Measurements from ENCODE around the gene SAFB. TPM values are rescaled to one million over a fixed set of nuclear protein-coding genes. Genes with fewer than 3 reads are reported as not detected.

Gene SAFB
- total RNA-seq, 1 experiment from 2014 or later: 68.7 TPM

DNA sequence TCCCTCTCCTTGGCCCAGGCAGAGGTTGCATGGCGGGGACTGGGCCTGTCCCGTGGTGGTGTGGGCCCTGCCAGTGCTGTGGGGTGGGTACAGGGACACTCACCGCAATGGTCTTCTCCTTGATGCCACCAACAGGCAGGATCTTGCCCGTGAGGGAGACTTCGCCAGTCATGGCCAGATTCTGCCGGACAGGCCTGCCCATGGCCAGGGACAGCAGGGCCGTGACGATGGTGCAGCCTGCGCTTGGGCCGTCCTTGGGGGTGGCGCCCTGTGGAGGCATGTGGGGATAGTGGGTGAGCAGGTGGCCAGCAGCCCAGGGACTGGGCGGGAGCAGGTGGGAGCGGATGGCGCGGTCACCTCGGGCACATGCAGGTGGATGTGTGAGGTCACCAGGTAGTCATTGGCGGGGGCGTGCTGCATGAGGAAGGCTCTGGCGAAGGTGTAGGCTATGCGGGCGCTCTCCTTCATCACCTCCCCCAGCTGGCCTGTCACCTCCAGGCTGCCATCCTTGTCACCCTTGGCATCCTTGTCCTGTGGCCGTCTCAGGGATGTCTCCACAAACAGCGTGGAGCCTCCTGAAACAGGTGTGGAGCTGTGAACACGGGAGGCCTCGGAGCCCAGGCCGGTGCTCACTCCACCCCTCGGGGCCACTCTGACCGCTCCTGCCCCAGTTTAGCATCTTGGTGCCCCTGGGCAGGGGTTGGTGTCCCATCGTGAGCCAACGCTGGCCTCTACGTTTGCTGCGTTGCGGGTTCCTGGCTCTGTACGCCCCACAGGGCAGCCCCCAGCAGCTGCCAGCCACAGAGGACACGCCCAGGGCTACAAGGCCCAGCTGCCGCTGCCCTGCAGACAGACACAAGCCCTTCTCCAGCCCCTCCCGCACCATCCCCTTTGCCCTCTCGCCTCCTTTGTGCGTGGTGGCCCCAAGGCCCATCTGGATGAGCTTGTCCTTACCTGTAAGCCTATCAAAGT, 70.6 kb downstream of the SAFB start:
- ChIA-PET POLR2A (ENCODE audit: unreplicated experiment) (no interaction called here), CTCF (no interaction called here)
- Histone ChIP-seq H3K9me2 (ENCODE audit: insufficient read depth) (no peaks in the 10 kb centered on the region), H2AFZ (no peak overlapping the region), H3F3A (ENCODE audit: insufficient read depth, low read depth) (peaks cover 34% of the 10 kb centered on the region), H3K4me3 (no peak overlapping the region), H4K20me1 (ENCODE audit: insufficient read depth) (peaks cover 37% of the 10 kb centered on the region), H3K9me3 (ENCODE audit: insufficient read depth, low read depth) (no peaks in the 10 kb centered on the region), H3K79me2 (ENCODE audit: low read depth) (peaks cover 37% of the 10 kb centered on the region), H3K4me2 (peak overlapping the region; percentile 71; the same call in 1 of the 2 replicates), H3K36me3 (ENCODE audit: low read depth) (0 out of 2 replicates have a peak, but pooled peaks cover 9% of the 10 kb centered on the region), H3K4me1 (replicated peaks; ENCODE audit: insufficient read depth) (no peaks in the 10 kb centered on the region), H3K27me3 (ENCODE audit: insufficient read depth, low read depth) (no peaks in the 10 kb centered on the region), H3K27ac (no peak overlapping the region)
- intact Hi-C loops (cut with micrococcal nuclease; ENCODE audit: unreplicated experiment): no loop called here
- DNase-seq: no peak
- no TSS peak for BruUV-seq (replicated peaks)
- no peak for TF ChIP-seq EZH2 (IDR thresholded peaks at IDR 0.05; ENCODE audit: low read depth)
- TF ChIP-seq, protein P1, sequence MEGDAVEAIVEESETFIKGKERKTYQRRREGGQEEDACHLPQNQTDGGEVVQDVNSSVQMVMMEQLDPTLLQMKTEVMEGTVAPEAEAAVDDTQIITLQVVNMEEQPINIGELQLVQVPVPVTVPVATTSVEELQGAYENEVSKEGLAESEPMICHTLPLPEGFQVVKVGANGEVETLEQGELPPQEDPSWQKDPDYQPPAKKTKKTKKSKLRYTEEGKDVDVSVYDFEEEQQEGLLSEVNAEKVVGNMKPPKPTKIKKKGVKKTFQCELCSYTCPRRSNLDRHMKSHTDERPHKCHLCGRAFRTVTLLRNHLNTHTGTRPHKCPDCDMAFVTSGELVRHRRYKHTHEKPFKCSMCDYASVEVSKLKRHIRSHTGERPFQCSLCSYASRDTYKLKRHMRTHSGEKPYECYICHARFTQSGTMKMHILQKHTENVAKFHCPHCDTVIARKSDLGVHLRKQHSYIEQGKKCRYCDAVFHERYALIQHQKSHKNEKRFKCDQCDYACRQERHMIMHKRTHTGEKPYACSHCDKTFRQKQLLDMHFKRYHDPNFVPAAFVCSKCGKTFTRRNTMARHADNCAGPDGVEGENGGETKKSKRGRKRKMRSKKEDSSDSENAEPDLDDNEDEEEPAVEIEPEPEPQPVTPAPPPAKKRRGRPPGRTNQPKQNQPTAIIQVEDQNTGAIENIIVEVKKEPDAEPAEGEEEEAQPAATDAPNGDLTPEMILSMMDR (conservative IDR thresholded peaks at IDR 0.05): no peak

DNA sequence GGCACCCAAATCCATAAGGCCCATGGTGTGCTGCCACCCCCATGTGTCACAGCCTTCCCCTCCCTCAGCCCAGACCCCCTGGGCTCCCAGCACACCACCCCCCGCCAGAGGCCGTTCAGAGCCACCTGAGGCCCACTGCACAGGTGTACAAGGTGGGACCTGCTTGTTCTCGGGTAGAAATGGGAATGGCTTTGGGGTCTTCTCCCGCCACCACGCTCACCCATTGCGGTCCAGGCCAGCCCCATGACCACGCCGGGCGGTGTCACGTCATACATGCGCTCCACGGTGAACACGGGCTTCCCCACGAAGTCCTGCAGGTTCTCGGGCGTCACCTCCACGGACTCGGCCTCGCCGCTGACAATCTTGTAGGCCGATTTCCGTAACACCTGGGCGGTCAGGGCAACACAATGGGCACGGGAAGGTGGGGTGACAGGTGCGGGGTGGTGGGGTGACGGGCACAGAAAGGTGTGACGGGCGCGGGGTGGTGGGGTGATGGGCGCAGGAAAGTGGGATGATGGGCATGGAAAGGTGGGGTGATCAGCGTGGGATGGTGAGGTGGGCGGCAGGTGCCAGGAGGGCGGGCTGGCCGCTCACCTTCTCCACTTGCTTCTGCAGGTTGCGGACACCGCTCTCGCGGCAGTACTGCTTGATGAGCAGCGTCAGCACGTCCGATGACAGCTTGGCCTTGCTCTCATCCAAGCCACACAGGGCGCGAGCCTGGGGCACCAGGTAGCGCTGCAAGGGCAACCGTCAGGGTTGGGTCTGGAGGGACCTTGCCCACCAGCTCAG, 71.5 kb downstream of the SAFB start:
- no peak for DNase-seq
- H3K4me1 ChIP-seq (replicated peaks; ENCODE audit: insufficient read depth): no peaks in the 10 kb centered on the region
- intact Hi-C loops (cut with micrococcal nuclease; ENCODE audit: unreplicated experiment): no loop called here
- no peak overlapping the region for H3K4me3 ChIP-seq
- H3F3A ChIP-seq (ENCODE audit: insufficient read depth, low read depth): peaks cover 28% of the 10 kb centered on the region
- no peak overlapping the region for H3K4me2 ChIP-seq
- H3K27me3 ChIP-seq (ENCODE audit: insufficient read depth, low read depth): no peaks in the 10 kb centered on the region
- H3K36me3 ChIP-seq (ENCODE audit: low read depth): 0 out of 2 replicates have a peak, but pooled peaks cover 9% of the 10 kb centered on the region
- no peak for TF ChIP-seq EZH2 (IDR thresholded peaks at IDR 0.05; ENCODE audit: low read depth)
- TF ChIP-seq, protein P1 (conservative IDR thresholded peaks at IDR 0.05): no peak
- ChIA-PET CTCF (no interaction called here), POLR2A (ENCODE audit: unreplicated experiment) (no interaction called here)
- BruUV-seq (replicated peaks): no TSS peak
- H3K79me2 ChIP-seq (ENCODE audit: low read depth): peaks cover 37% of the 10 kb centered on the region
- H4K20me1 ChIP-seq (ENCODE audit: insufficient read depth): peaks cover 41% of the 10 kb centered on the region
- no peaks in the 10 kb centered on the region for H3K9me2 ChIP-seq (ENCODE audit: insufficient read depth)
- no peak overlapping the region for H2AFZ ChIP-seq
- H3K9me3 ChIP-seq (ENCODE audit: insufficient read depth, low read depth): no peaks in the 10 kb centered on the region
- H3K27ac ChIP-seq: no peak overlapping the region

DNA sequence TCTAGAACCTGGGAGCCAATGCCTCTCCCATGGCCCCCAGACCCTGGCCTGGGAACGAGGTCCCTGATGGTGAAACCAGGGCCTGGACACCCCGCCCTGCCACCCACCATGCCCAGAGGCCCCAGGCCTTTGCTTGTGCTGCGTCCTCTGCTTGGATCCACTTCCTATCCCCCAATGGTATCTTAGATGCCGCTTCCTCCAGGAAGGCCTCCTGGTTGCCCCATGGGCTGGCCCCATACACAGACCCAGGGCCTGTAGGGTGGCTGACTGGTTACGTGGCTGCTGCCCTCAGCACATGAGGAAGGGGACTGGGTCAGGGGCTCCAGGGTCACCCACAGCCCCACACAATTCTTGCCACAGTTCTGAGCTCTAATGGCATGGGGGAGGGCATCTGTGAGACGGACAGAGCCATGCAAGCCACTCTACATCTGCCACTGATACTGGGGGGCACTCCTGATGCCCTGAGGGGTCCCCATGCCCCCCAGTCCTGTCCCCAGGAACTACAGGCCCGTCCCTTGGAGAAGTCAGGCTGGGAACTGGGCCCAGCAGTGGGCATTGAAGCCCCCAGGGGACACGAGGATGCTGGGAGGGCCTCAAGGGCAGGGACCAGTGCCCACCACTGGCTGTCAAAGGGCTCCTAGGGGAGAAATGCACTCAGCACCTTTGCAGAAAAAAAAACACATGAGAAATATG, 72.2 kb downstream of the SAFB start:
- peaks cover 42% of the 10 kb centered on the region for H4K20me1 ChIP-seq (ENCODE audit: insufficient read depth)
- POLR2A ChIA-PET (ENCODE audit: unreplicated experiment): interaction anchor here (0.6 kb wide), 1 partner anchor 1106 kb away, joined by 3 read pairs; no protein-coding TSS in a partner anchor
- intact Hi-C loops (cut with micrococcal nuclease; ENCODE audit: unreplicated experiment): no loop called here
- 0 out of 2 replicates have a peak, but pooled peaks cover 9% of the 10 kb centered on the region for H3K36me3 ChIP-seq (ENCODE audit: low read depth)
- peaks cover 37% of the 10 kb centered on the region for H3K79me2 ChIP-seq (ENCODE audit: low read depth)
- no peak overlapping the region for H3K4me2 ChIP-seq
- H3K9me2 ChIP-seq (ENCODE audit: insufficient read depth): no peaks in the 10 kb centered on the region
- no peak overlapping the region for H3K27ac ChIP-seq
- H3K27me3 ChIP-seq (ENCODE audit: insufficient read depth, low read depth): no peaks in the 10 kb centered on the region
- CTCF ChIA-PET: no interaction called here
- H3F3A ChIP-seq (ENCODE audit: insufficient read depth, low read depth): peaks cover 31% of the 10 kb centered on the region
- no peak overlapping the region for H2AFZ ChIP-seq
- H3K4me3 ChIP-seq: no peak overlapping the region
- no TSS peak for BruUV-seq (replicated peaks)
- no peaks in the 10 kb centered on the region for H3K4me1 ChIP-seq (replicated peaks; ENCODE audit: insufficient read depth)
- DNase-seq: no peak
- H3K9me3 ChIP-seq (ENCODE audit: insufficient read depth, low read depth): no peaks in the 10 kb centered on the region
- TF ChIP-seq EZH2 (IDR thresholded peaks at IDR 0.05; ENCODE audit: low read depth): no peak
- TF ChIP-seq, protein P1 (conservative IDR thresholded peaks at IDR 0.05): no peak

Data from PC-9 (cell line).